Cortex of kidney (tissue), 1 donor: ENCODE results near the gene CERS6.
"Not testable (repeated sequence)": the region's sequence is repeated elsewhere in the genome, so short reads cannot be mapped to it uniquely, and the experiment has no call there.

Source experiments
- DNase-seq: peaks from one replicate; lab custom pipeline; 2025; lab: John Stamatoyannopoulos, UW

The CERS6 gene

DNA sequence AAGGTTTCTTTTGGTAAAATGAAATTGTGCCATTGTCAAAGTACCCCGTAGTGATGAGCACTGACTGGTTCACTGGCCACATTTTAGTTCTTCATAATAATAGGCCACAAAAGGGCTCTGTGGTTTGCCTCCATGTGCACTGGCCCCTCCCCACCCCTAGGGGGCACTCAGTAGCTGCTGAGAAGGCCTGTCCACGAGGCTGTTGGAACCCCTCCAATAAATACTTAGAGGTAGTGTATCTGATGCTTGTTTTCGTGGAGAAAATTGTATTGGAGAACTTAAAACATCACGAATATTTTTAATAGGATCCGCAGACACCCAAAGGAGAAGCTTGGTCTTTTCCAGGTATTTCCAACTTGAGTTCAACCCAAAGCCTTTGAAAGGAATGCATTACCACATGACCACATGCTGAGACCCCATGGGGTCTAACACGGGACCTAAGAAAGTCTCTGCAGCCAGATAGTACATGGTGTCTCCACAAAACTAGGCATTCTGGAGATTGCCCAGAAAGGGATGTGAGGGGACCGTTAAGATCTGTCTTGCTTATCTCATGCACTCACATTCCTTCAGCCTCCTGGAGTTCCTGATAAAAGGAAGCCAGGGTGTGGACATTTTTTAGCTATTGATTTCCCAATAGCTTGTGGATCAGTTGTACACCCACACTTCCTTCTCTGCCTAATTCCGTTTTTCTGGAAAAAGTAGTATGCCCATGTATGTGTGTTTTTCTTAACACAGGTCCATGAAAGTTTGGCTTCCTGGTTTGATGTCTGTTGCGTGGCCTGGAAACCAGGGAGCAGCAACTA lies 317.8 kb downstream of the CERS6 start:
- DNase-seq: no peak

DNA sequence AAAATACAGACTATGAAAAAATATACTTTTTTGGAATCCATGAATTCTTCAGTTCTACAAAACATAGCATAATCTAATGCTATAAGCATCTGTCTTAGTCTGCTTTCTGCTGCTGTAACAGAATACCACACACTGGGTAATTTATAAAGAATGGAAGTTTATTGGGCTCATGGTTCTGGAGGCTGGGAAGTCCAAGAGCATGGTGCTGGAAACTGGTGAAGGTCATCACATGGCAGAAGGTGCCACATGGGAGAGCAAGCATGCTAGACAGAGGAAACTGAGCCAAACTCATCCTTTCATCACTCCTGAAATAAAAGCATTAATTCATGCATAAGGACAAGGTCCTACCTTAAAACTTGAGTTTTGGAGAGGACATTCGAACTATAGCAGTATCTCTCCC lies 319.8 kb downstream of the CERS6 start:
- DNase-seq: no peak

DNA sequence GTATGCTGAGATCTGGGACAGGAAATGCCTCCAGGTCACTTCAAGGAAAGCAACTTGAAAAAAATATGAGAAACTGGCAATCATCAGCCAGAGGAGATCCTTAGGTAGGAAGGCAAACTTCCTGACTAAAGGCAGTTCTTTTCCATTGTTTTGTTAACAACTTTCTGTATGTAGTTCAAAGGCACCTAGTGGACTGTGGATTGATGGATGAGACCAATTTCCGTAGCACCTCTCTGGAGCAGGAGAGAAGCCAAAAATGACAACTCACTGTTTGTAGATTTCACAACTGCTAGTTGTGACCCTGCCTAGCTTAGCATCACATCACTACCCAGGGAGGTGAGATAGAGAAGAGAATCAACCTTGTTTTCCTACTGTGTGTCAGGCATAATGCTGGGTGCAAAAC lies 324.6 kb downstream of the CERS6 start:
- no peak for DNase-seq

DNA sequence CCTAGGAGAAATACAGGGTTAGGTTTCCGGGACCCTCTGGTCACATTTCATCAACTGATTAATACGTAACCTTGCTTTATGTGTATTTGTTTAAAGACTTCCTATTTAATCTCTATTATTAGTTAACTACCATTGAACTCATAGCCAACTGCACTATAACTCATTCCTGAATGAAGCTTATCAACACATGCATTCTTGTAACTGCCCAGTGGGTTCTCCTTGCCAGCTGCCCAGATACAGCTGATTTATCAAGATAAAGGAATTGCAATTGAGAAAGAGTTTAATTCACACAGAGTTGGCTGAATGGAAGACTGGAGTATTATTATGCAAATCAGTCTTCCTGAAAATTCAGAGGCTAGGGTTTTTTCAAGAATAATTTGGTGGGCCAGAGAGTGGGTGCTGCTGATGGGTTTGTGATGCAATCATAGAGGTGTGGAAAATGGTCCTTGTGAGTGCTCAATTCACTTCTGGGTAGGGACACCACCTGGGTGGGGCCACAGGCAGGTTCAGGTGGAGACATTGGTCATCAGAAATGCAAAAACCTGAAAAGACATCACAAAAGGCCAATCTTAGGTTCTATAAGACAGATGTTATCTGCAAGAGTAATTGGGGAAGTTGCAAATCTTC lies 325.2 kb downstream of the CERS6 start:
- no peak for DNase-seq

DNA sequence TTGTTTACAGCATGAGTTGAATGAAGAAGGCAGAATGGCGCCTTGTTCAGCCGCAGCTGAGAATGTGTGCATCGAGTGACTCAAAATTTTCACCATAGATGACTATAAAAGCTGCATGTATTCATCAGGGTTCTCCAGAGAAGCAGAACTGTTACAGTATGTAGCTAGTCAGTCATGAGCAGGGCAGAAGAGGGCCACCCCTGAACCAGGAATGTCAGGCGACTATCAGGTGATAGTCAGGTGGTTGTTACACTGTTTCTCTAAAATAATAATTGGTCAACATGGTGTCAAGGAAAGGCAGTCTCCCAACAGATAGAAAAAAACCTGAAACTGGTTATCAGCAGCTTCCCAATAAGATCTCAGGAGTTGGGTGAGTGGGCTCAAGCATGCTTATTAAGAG lies 326.2 kb downstream of the CERS6 start:
- DNase-seq: no peak

DNA sequence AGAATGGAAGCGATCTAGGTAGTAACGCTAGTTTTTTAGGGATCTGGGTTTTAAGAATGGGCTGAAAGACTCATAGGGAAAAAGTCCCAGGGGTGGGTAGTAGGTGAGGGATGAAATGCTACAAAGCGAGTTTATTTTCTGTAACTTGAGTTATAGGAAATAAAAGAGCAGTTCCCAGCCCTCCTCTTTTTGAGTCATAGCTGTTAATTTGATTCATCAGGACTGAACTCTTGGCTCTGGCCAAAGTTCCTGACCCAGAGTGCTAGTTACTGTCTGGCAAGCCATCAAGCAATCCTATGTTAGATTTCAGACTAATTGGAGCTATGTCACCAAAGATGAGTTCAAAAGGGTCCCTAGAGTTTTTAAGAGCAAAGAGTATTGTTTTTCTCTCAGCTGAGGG lies 328.9 kb downstream of the CERS6 start:
- DNase-seq: no peak

DNA sequence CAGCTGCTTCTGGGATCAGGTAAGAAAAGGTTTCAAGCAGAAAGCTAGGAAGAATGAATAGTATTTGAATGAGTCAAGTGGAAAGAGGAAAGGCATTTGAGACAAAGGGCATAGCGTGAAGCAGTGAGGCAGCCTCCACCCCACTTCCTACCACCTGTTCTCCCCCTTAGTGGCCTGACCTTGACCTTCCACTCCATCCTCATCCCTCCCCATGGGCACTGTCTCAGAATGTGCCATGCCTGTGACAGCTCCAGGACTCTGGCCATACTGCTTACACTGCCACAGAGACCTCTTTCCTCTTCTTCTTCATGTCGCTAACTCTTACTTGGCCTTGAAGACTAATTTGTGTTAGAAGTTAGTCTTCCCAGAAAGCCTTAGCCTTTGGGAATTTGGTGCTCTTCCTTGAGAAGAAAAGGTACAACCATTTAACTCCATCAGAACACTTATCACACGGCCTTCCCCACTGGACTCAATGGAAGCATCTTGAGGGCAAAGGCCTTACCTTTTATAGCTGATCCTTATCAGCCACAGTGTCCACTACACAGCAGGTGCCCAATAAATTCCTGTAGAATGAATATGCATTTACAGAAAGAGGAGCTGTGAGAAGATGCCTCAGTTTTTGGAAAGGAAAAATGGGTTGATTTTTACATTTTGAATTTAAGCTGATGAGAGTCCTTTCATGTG lies 331.2 kb downstream of the CERS6 start:
- DNase-seq: no peak

DNA sequence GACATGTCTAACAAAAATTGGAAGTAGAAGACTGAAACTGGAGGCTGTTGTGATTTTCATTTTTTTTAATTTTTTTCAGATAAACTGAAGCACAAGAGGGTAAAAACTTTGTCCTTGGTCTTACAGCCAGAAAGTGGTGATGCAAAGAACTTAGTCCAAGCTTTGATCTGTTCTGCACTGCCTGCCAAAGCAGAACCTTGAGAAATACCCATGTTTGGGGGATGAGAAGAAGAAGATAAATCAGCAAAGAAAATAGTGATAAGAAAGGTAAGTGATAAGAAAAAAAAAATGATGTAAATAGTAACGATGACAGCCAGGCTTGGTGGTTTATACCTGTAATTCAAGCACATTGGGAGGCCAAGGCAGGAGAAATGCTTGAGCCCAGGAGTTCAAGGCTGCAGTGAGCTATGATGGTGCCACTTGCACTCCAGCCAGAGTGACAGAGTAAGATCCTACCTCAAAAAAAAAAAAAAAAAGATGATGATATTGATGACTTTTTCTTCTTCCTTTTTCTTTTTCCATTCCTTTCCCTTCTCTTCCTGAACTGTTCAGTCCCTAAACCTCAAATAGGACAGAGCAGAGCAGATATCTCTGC lies 331.8 kb downstream of the CERS6 start:
- DNase-seq: no peak

DNA sequence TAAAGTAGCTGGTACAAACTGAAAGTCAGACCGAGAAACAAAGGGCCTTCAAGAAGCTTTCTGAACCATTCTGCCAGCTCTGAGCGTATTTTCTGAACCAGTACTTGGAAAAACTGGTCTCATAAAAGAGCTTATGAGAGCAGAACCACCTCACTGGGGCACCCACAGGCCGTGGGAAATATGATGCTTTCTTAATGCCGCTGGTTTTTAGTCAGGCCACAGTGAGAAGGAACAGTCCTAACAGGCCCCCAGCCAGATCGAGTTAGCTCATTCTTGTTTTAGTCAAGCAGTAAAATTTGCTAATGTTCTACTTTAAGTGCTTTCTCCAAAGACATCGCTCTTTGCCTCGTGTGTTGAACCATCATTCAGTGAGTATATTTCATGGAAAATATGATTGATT lies 333.7 kb downstream of the CERS6 start:
- DNase-seq: no peak

DNA sequence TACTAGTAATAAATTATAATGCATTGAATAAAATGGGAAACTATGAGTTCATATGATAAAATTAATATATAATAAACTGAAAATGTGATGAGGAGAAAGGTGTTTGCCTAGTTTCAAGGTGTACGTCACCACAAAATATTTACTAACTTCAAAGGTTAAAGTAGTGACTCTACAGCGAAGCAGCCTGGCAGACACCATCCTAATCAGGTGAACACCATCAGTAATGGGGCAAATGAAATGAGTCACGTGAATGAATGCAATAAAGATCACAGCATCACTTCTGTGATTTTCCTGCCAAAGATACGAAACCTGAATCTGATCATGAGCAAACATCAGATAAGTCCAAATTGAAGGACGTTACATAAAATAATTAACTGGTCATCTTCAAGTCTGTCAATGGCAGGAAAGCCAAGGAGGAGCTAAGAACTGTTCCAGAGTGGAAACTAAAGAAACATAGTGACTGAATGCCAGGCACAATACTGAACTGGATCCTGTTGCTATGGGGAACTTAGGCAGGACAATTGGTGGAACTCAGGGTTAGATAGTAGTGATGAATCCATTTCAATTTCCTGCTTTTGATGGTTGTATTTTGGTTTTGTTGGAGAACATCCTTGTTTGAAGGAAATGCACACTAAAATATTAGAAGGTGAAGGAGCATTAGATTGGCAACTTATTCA lies 334.3 kb downstream of the CERS6 start:
- DNase-seq: no peak

DNA sequence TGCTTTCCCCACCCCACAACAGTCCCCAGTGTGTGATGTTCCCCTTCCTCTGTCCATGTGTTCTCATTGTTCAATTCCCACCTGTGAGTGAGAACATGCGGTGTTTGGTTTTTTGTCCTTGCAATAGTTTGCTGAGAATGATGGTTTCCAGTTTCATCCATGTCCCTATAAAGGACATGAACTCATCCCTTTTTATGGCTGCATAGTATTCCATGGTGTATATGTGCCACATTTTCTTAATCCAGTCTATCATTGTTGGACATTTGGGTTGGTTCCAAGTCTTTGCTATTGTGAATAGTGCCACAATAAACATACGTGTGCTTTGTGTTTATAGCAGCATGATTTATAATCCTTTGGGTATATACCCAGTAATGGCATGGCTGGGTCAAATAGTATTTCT lies 335.1 kb downstream of the CERS6 start:
- DNase-seq: not testable (repeated sequence)

DNA sequence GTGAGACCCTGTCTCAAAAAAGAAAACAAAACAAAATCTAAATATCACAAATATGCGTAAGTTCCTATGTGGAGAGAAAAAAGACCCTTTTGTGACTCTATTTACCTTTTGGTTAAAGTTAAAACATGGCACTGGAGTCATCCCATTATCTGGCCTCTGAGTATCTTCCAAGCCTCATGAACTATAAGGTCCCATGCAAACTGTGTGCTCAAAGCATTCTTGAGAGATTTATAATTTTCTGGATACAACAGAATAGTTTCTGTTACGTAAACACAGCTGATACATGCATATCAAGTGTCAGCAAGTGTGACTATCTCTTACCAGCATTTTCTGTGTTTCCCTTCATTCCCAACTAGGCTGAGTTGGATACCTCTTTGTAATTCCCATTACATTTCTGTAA lies 337.5 kb downstream of the CERS6 start:
- DNase-seq: no peak

DNA sequence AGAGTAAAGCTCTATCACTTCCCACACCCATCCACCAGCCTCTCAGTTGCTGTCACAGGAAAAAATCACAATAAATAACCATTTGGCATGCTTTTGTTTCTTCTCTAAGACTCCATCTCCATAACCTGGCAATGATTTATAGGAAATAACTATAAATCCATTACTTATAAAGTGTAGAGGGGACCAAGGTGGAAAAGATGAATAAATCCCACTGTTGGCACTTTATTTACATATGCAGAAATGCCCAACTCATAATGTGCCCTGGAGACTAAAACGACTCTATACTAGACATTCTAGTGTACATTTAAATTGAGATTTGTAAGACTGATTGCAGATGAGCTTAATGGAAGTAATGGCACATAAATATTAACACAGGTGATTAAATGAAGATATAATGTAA lies 338.9 kb downstream of the CERS6 start:
- DNase-seq: no peak

DNA sequence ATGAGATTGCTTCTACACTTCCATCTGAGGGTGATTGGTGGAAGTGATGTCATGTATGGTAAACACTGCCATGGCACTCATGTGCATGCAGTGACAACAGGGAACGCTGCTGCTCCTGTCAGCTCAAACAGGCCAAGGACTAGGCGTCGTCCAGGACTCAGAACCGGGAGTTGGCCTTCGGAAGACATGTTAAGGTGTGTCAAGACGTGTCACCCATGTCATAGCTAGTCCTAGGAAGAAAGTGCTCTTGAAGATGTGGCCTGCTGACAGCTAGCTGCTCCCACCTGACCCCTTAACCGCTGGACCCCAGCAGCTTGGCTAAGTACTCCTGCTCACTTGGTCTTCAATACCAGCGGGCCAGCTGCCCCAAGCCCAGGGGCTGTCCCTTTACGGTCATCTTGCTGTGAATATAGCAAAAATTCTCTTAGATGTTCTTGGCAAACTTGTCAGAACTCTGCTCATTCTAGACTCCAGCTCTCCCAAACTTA lies 340.1 kb downstream of the CERS6 start:
- DNase-seq: no peak

DNA sequence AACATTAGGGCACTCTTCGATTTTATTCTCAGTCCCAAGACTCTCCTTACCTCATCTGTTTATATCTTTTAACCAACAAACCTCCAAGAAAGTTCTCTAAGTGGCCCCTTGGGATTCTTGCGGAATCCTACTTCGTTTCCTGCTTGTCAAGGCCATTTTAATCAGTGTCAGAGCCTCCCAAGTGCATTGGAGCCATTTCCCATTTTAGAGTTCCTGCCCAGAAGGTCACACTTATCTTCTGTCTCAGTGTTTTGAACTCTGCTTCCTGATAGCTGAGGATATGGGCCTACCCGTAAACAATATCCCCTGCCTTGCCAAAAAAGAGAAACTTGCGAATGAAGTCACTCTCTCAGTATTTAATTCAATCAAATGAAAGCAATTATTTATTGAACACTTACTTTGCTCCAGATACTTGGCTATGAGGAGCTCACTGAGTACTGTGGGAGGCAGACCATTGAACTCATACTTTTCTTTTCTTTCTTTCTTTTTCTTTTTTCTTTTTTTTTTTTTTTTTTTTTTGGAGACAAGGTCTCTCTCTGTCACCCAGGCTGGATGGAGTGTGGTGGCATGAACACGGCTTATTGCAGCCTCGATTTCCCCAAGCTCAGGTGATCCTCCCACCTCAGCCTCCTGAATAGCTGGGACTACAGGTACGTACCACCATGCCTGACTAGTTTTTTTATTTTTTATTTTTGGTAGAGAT lies 340.7 kb downstream of the CERS6 start:
- no peak for DNase-seq

DNA sequence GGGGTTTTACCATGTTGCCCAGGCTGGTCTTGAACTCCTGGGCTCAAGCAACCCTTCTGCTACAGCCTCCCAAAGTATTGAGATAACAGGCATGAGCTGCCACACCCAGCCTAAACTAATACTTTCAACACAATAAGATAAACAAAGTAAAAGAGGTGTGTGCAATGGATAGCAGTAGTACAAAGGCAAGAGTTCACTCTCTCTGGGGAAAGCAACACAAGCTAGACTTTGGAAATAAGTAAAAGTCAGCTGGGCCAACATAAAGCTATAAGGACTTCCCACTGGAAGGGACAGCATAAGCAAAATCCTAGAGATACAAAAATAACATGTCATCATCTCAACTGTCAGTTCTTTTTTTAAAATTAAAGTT lies 341.2 kb downstream of the CERS6 start:
- no peak for DNase-seq

DNA sequence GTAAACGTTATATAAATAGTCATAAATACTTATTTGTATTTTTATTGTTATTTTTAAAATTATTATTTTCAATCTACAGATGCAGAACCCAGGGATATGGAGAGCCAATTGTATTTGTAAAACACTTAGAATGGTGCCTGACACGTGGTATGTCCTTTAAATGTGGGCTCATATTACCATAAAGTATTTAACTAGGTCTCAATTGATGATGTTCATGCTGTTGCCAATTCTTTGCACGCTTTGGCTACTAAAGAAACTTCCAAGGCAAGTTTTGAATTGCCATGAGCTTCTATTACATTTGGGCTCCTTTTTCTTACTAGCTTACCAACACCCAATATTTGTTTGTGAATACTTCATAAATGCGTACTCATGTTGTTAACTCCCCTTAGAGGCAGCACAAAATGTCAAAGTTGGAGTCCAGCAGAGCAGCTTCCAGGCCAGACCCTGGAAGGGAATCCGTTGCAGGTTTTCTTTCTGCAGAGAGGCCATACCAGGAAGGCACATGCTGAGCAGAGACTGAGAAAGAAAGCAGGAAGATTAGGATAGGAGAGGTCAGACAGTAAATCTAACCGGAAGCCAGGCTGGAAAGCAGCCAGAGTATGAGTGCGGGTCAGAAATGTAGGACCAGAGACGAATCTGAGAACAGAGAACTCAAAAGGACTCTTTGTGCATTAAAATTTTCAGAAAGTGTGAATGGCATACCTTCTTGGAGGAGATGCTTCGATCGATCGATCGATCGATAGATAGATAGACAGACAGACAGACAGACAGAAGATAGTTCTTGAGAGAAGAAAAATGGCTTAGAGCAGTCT lies 342.2 kb downstream of the CERS6 start:
- no peak for DNase-seq

DNA sequence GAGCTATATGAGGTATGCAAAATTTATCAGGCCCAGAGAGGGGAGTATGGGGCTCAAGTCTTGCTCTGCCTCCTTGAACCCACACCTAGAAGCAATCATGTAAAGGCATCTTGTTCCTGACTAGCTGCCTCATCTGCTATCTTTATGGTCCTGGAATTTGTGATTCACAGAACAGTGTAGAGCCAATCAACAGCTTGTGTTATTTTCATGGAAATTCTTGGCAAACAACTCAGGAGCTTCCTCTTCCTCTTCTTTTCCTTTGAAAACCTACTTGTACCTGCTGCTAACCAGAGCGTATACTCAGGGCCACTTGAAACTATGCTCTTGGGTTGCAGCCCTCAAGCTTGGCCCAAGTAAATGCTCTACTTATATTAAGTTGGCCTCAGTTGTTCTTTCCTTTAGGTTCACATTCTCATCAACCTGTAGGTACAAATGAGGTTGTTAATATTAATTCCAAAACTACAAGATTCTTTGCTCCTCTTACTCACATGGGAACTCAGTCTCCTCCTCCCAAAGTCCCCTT lies 342.9 kb downstream of the CERS6 start:
- no peak for DNase-seq

DNA sequence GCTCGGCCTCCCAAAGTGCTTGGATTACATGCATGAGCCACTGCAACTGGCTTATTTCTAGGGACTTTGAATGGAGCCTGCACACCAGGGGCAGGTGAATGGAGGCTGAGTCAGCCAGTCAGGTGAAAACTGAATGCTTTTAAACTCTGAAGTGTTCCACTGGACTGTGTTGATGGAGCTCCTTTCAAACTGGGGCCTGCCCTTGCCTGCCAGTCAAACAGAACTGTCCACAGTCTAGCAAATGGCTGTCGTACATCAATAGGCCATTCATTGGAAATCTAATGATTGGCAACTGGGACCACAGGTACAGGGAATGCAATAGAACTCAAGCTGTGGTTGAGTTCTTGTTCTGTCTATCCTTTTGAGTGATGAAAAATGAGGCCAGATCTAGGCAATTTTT lies 345.4 kb downstream of the CERS6 start:
- no peak for DNase-seq
